Measurements from ENCODE around the gene PCLO.

PCLO gene

DNA sequence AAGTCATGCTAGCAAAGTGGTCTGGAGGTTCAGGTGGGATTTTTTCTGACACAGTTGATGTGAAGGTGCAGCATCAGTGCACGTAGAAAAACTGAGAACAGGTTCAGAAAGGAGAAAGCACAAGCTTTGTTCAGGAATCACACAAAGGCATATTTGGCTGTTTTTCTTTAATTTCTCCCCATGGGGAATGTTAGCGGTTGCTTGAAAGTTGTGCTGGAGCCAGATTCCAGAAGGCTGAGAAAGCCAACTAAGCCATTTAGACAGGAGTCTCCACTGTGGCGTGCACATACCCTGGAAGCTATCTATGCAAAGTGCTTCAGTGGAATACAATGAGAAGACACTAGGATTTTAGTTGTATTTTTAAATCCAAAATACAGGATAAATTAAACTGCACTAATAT lies 201.4 kb downstream of the PCLO start:
- no peak for DNase-seq
- H3K4me1 ChIP-seq: no peaks in the 10 kb centered on the region
- no peak overlapping the region for H3K4me3 ChIP-seq (ENCODE audit: low read depth, low read length)
- H3K36me3 ChIP-seq: no peaks in the 10 kb centered on the region; the same call in 1 of the 2 replicates
- H3K9me3 ChIP-seq: no peaks in the 10 kb centered on the region
- TF ChIP-seq CTCF (IDR thresholded peaks at IDR 0.05; ENCODE audit: low read depth, low read length): no peak
- H3K27me3 ChIP-seq: no peaks in the 10 kb centered on the region

GRCh38 chr7:82959528-82959927 lies 203.2 kb downstream of the PCLO start:
- no peak for TF ChIP-seq CTCF (IDR thresholded peaks at IDR 0.05; ENCODE audit: low read depth, low read length)
- H3K27me3 ChIP-seq: no peaks in the 10 kb centered on the region
- H3K4me1 ChIP-seq: no peaks in the 10 kb centered on the region
- H3K9me3 ChIP-seq: no peaks in the 10 kb centered on the region
- H3K36me3 ChIP-seq: no peaks in the 10 kb centered on the region; the same call in 1 of the 2 replicates
- no peak overlapping the region for H3K4me3 ChIP-seq (ENCODE audit: low read depth, low read length)
- no peak for DNase-seq

GRCh38 chr7:82957521-82957920 lies 205.2 kb downstream of the PCLO start:
- no peaks in the 10 kb centered on the region for H3K4me1 ChIP-seq
- TF ChIP-seq CTCF (IDR thresholded peaks at IDR 0.05; ENCODE audit: low read depth, low read length): no peak
- H3K9me3 ChIP-seq: no peaks in the 10 kb centered on the region
- no peaks in the 10 kb centered on the region for H3K27me3 ChIP-seq
- no peak for DNase-seq
- no peak overlapping the region for H3K4me3 ChIP-seq (ENCODE audit: low read depth, low read length)
- H3K36me3 ChIP-seq: no peaks in the 10 kb centered on the region

GRCh38 chr7:82953324-82954027 lies 209.2 kb downstream of the PCLO start:
- TF ChIP-seq CTCF (IDR thresholded peaks at IDR 0.05; ENCODE audit: low read depth, low read length): no peak
- no peaks in the 10 kb centered on the region for H3K9me3 ChIP-seq
- H3K27me3 ChIP-seq: no peaks in the 10 kb centered on the region
- H3K4me3 ChIP-seq (ENCODE audit: low read depth, low read length): no peak overlapping the region
- H3K4me1 ChIP-seq: no peaks in the 10 kb centered on the region
- H3K36me3 ChIP-seq: no peaks in the 10 kb centered on the region; the same call in 1 of the 2 replicates
- no peak for DNase-seq

DNA sequence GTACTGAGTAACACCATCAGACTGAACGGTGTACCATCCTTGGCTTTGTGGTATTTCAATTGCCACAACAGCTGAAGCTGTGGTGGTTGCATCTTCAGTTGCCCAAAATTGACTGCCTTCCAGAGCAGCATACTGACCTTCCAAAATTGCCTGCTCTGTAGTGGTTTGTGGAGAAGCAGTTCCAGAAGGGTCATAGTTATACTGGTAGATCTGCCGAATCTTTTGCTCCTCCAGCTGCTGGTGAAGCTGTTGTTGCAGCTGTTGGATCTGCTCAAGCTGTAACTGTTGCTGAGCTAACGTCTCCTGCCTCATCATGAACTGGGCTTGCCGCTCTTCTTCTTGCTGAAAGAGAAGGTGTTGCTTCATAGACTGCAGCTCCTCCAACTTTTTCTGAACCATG lies 212.2 kb downstream of the PCLO start:
- Histone ChIP-seq H3K36me3 (no peaks in the 10 kb centered on the region; the same call in 1 of the 2 replicates), H3K9me3 (no peaks in the 10 kb centered on the region), H3K4me3 (ENCODE audit: low read depth, low read length) (no peak overlapping the region), H3K27me3 (no peaks in the 10 kb centered on the region), H3K4me1 (peaks cover 4% of the 10 kb centered on the region; the same call in 1 of the 2 replicates)
- DNase-seq: no peak
- no peak for TF ChIP-seq CTCF (IDR thresholded peaks at IDR 0.05; ENCODE audit: low read depth, low read length)

GRCh38 chr7:82945480-82945879 lies 217.2 kb downstream of the PCLO start:
- no peak for DNase-seq
- no peaks in the 10 kb centered on the region for H3K9me3 ChIP-seq
- no peaks in the 10 kb centered on the region; the same call in 1 of the 2 replicates for H3K36me3 ChIP-seq
- H3K4me3 ChIP-seq (ENCODE audit: low read depth, low read length): no peak overlapping the region
- H3K4me1 ChIP-seq: peaks cover 6% of the 10 kb centered on the region; the same call in 1 of the 2 replicates
- TF ChIP-seq CTCF (IDR thresholded peaks at IDR 0.05; ENCODE audit: low read depth, low read length): no peak
- H3K27me3 ChIP-seq: no peaks in the 10 kb centered on the region

Data from BE2C (cell line).